Epithelial cell of prostate (primary cell): ENCODE data around the gene RPL36.

Experiments used
- DNase-seq: peaks from one replicate; pipeline ENCODE4 v3.0.0-alpha.2; 2011; ENCODE audit warnings: low read depth, low spot score
- H3K27ac ChIP-seq: fragments of 450-650 bp; 2 replicates; pipeline ENCODE4 v1.5.1; 2017; ENCODE audit warnings: mild to moderate bottlenecking

The RPL36 gene

DNA sequence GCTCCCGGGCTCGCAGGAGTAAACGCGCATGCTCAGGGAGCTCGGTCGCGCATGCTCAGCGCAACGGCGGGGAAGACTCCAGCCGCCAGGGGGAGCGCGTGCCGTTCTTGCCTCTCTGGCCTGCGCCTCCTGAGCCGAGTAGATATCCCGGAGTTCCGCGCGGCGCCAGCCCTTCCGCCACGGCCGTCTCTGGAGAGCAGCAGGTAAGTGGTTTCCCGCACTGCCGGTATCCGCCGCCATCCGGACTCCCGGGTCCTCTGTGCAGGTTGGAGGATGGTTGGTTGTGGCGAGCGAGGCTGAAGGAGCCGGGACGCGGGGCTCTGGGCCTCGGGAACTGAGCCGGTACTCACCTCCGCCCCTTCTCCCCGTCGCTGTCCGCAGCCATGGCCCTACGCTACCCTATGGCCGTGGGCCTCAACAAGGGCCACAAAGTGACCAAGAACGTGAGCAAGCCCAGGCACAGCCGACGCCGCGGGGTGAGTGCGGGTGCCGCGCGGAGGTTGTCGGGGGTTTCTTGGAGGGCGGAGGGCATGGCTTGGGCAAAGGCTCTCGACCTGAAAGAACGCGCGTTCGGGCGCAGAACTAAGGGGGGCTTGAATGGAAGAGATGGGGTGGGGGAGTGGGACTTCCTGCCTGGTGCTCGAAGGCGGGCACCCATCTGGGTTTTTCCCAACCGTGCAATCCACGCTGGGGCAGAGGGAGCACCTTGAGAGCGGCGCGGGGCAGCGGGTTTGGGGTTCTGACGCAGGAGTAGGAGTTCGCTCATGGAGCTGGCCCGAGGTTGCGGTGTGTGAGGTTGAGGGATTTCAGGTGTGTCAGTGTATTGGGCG, at the start of gene RPL36:
Gene RPL36 (plus strand): TSS at position 171 of the 830 bp plus-strand sequence. CDS start 213 bp downstream, at position 384.
- H3K27ac ChIP-seq, result peak within 1 kb of the TSS; percentile 93
- DNase-seq, result peak; percentile 80

DNA sequence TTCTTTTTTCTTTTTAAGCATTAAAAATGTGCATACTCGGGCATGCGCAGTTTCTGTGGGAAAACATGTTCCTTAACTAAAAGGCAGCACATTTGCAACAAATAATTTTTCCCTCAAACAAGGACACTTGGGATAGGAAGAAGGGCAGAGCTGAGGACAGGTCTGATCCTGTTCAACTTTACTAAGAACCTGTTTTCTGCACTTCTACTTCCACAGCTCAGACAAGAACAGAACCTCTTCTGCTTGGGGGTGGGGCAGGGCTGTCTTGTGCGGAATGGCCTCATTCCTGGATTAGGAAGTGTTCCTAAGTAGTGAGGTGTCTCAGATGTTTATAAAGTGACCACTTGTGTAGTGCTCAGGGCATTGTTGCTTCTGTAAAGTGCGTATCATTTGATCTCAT, 48.9 kb upstream of the RPL36 start:
- peak overlapping the region; percentile 45 for H3K27ac ChIP-seq

DNA sequence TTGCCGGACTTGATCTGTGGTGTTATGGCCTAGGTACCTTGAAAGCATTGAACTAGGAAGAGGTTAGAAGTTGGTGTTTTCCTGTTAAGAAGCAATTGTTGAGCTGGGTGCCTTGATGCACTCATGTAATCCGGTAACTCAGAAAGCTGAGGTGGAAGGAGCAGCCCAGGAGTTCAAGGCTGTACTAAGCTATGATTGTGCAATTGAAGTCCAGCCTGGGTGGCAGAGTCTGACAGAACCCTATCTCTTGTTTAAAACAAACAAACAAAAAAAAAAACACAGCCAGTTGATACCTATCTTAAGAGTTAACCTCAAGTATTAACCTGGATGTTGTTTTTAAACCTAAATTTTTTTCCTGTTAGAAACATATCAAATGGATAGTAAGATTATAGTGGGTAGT, 47.9 kb upstream of the RPL36 start:
- DNase-seq, result no peak
- no peak overlapping the region for H3K27ac ChIP-seq

More for the DNA sequence above, 48.9 kb upstream of the RPL36 start:
- peak; percentile 10 for DNase-seq

- H3K27ac ChIP-seq, result no peak overlapping the region
- DNase-seq, result no peak
These were observed 47.0 kb upstream of the RPL36 start for GRCh38 chr19:5643060-5643459.

GRCh38 chr19:5644037-5644436, 46.1 kb upstream of the RPL36 start:
- DNase-seq, result no peak
- H3K27ac ChIP-seq, result no peak overlapping the region

DNA sequence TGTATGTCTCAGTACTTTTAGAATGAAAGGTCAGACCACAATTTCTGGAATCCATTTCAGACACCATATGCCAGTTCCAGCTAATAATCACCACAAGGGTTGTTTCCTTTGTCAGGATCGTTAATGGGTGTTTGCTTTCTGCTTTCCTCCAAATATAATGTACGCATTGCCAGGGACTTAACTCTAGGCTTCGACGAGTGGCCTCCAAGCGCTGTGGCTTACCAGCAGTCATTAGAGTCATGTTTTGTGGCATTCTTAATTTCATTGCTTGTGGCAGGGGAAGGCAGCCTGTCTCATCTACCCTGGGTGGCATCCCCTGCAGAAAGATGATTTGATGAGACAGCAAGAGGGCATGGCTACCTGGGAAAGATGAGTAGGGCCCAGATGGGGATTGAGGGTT, 44.7 kb upstream of the RPL36 start:
- no peak overlapping the region for H3K27ac ChIP-seq
- no peak for DNase-seq

DNA sequence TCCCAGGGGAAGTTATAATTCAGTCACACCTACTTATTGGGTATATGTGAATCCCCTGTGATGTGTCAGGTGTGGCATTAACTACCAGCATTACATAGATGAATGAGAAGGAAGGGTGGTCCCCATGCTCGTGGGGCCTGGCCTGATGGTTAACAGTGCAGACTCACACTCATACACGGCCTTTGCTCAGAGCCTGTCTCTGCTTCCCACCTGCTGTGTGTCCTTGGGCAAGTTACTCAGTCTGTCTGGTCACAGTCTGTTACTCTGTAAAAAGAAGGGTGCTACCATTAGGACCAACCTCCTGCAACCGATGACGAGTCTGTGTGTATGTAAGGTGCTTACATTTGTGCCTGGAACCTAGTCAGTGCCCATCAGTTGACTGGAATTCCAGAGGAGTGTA, 43.4 kb upstream of the RPL36 start:
- DNase-seq, result no peak
- H3K27ac ChIP-seq, result no peak overlapping the region

DNA sequence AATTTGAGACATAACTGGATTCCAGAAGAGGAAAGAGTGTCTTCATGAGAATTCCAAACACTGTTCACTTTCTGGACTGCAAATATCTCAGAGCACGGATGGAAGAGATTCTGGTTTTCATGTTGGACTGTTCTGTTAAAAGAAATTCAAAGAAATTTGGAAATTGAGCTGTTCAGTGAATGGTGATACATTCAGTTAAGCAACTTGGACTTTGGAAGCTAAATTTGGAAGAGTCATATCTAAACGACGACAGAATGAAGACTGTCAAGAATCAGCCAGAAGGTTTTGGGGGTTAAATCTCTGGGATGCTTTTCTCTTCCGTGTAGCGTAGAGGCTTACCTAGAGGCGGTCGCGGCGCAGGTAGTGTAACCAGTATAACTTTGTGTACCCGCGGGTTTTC, 41.6 kb upstream of the RPL36 start:
- DNase-seq, result no peak
- no peak overlapping the region for H3K27ac ChIP-seq

GRCh38 chr19:5651361-5651760, 38.7 kb upstream of the RPL36 start:
- no peak for DNase-seq
- H3K27ac ChIP-seq, result no peak overlapping the region

GRCh38 chr19:5652261-5652660, 37.8 kb upstream of the RPL36 start:
- DNase-seq, result no peak
- H3K27ac ChIP-seq, result no peak overlapping the region

DNA sequence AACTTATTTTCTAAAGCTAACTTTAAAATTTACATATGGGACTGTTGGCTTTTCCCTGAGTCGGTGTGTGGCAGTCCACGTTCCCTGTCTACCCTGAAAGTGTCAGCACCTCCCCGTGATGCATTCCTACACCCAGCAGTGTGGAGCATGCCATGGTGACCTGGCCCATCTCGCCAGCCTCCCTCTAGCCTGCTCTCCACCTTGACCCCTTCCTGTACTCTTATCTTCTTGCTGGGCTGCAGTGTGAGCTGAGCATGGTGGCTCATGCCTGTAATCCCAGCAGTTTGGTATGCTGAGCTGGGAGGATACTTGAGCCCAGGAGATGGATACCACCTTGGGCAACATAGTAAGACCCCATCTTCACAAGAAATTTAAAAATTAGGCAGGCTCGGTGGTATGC, 35.2 kb upstream of the RPL36 start:
- no peak for DNase-seq
- H3K27ac ChIP-seq, result no peak overlapping the region

DNA sequence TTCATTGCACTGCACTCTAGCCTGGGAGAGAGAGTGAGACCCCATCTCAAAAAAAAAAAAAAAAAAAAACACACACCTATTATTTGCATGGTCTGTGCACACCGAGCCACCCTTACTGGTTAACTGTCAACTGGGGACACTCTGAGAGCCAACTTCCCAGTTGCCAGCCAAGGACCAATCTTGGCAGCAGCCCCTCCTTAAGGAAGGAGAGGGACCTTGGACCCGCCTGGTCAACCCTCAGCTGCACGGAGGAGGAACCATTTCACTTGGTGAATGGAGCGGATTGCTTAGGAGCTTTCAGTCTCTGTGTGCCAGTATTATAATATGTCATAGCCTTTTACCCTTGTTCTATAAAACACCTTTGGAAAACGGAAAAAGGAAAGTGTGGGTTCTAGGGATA, 34.7 kb upstream of the RPL36 start:
- no peak overlapping the region for H3K27ac ChIP-seq
- DNase-seq, result no peak

GRCh38 chr19:5661483-5661882, 28.6 kb upstream of the RPL36 start:
- no peak for DNase-seq
- no peak overlapping the region for H3K27ac ChIP-seq

DNA sequence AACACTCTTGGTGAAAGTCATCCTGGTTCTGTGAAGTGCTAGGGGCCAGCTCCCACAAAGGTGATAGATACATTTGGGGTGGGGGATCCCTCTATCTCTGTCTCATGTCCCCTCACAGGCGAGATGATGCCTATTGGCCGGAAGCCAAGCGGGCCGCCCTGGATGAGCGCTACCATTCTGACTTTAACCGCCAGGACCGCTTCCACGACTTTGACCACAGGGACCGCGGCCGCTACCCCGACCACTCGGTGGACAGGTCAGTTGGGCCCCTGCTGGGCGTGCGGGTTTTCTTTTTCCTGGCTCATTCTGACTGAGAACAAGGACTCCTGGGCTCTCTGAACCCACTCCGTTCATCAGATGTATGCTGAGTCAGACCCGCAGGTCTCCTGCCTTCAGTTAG, 26.2 kb upstream of the RPL36 start:
- no peak for DNase-seq
- no peak overlapping the region for H3K27ac ChIP-seq

- DNase-seq, result no peak
- no peak overlapping the region for H3K27ac ChIP-seq
These were observed 25.6 kb upstream of the RPL36 start for GRCh38 chr19:5664515-5664914.

GRCh38 chr19:5665781-5666513, 24.1 kb upstream of the RPL36 start:
- DNase-seq, result no peak
- H3K27ac ChIP-seq, result no peak overlapping the region

DNA sequence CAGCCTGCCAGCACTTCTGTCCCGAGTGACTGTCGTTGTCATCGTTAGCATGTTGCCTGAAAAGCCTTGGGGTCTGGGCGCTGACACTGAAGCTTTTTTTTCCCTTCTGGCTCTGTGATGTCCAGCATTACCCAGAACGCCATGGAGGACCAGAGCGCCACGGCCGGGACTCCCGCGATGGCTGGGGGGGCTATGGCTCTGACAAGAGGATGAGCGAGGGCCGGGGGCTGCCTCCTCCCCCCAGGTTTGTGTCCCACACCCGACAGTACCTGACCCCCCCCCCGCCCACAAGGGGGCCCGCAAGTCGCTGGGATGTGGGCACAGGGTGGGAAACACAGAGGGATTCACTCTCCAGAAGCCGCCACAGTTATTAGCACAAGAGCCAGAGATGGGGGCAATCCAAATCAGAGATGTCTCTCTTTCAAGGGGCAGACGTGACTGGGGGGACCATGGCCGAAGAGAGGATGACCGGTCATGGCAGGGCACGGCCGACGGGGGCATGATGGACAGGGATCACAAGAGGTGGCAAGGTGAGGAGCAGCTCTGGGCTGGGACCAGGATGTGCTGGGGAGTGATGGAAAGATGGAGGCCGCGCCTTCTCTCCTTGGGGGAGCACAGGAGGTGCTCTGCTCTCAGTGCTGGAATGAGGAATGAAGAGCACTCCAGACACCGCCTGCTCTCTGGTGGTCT, 23.0 kb upstream of the RPL36 start:
- no peak overlapping the region for H3K27ac ChIP-seq
- no peak for DNase-seq

GRCh38 chr19:5667751-5668271, 22.3 kb upstream of the RPL36 start:
- no peak for DNase-seq
- H3K27ac ChIP-seq, result no peak overlapping the region

GRCh38 chr19:5669212-5669611, 20.9 kb upstream of the RPL36 start:
- H3K27ac ChIP-seq, result no peak overlapping the region
- DNase-seq, result no peak

DNA sequence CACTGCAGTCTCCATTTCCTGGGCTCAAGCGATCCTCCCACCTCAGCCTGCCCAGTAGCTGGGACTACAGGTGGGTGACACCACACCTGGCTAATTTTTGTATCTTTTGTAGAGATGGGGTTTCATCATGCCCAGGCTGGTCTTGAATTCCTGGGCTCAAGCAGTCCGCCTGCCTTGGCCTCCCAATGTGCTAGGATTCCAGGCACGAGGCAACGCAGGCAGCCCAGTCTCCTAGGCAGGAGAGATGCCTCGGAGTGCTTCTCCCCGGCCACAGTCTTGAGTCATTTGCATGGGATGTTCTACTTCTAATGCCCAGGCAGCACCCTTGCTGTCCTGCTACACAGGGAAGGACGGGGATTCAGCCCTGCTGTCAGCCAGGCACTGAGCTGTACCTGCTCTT, 18.5 kb upstream of the RPL36 start:
- DNase-seq, result no peak
- H3K27ac ChIP-seq, result no peak overlapping the region
